ENCODE data around the gene CYB5D1.

The CYB5D1 gene

GRCh38 chr17:7833795-7834541 lies 23.8 kb upstream of the CYB5D1 start, which contains the start of gene KDM6B:
Gene KDM6B, plus strand, starts transcription at chr17:7834217. Its CDS starts 11,338 bp downstream, at chr17:7845555.
- DNase-seq: peak in 55 of 56 donors; percentile 36 to 92 (median 80)

GRCh38 chr17:7834542-7834956 lies 23.3 kb upstream of the CYB5D1 start:
- DNase-seq: peak in 11 of 56 donors; percentile 26 to 64 (median 53)

GRCh38 chr17:7834957-7835813 lies 22.6 kb upstream of the CYB5D1 start:
- peak; percentile 48 to 98 (median 95) for DNase-seq

- DNase-seq: peak in 44 of 56 donors; percentile 25 to 77 (median 56)
Observed at GRCh38 chr17:7835814-7836595, 21.8 kb upstream of the CYB5D1 start.

- peak in 44 of 56 donors; percentile 19 to 82 (median 53) for DNase-seq
Observed at GRCh38 chr17:7836596-7837407, 21.0 kb upstream of the CYB5D1 start.

GRCh38 chr17:7837408-7838088 lies 20.3 kb upstream of the CYB5D1 start:
- DNase-seq: no peak

GRCh38 chr17:7838090-7839075 lies 19.4 kb upstream of the CYB5D1 start:
- peak in 35 of 56 donors; percentile 5 to 82 (median 47) for DNase-seq

GRCh38 chr17:7839190-7839875 lies 18.5 kb upstream of the CYB5D1 start:
- DNase-seq: no peak

- DNase-seq: no peak
Observed at GRCh38 chr17:7839876-7840261, 17.9 kb upstream of the CYB5D1 start.

GRCh38 chr17:7840441-7840840 lies 17.4 kb upstream of the CYB5D1 start:
- DNase-seq: no peak

GRCh38 chr17:7840875-7841274 lies 16.9 kb upstream of the CYB5D1 start:
- DNase-seq: no peak

GRCh38 chr17:7841396-7841914 lies 16.3 kb upstream of the CYB5D1 start:
- peak in 52 of 56 donors; percentile 59 to 95 (median 84) for DNase-seq

- peak in 54 of 56 donors; percentile 30 to 96 (median 88) for DNase-seq
Observed at GRCh38 chr17:7841915-7842379, 15.9 kb upstream of the CYB5D1 start.

GRCh38 chr17:7842380-7843256 lies 15.2 kb upstream of the CYB5D1 start:
- DNase-seq: peak in 45 of 56 donors; percentile 15 to 83 (median 63)

- DNase-seq: peak in 5 of 56 donors; percentile 53 to 63 (median 59)
Observed at GRCh38 chr17:7843257-7843535, 14.6 kb upstream of the CYB5D1 start.

- DNase-seq: peak in 45 of 56 donors; percentile 17 to 82 (median 66)
Observed at GRCh38 chr17:7843536-7844291, 14.1 kb upstream of the CYB5D1 start.

Measured in nucleus accumbens (tissue), 56 donors.